T-cell (primary cell): ENCODE data around the gene RBM20. TPM values are rescaled to one million over a fixed set of nuclear protein-coding genes. Genes with fewer than 3 reads are reported as not detected.

Source experiments
- ATAC-seq, 4 experiments: fragments of 200-7000 bp in 3 of 4; fragments of 150-1000 bp in 1 of 4; cut with Tn5 transposase; replicated peaks in 1 of 4; 1 replicate in 3 of 4; 2 replicates in 1 of 4; pipeline ENCODE4 v1.10.0; 2021; ENCODE audit warnings: moderate library complexity in 3 of 4, mild to moderate bottlenecking in 2 of 4, moderate number of reproducible peaks in 1 of 4
- CTCF ChIA-PET, 2 donors: fragments of 300-600 bp; sonication (Branson Sonifier 250); formaldehyde crosslinking; loops; one replicate each; lab custom pipeline; 2022; ENCODE audit warnings: antibody characterized with exemption in 2 of 2; lab: Charles Lee
- POLR2A ChIA-PET, 2 donors: fragments of 300-600 bp; sonication (Branson Sonifier 250); formaldehyde crosslinking; loops; one replicate each; lab custom pipeline; 2022; ENCODE audit warnings: antibody characterized with exemption in 2 of 2; lab: Charles Lee
- DNase-seq, 35 experiments: peaks; one replicate each; pipeline versions ENCODE4 v3.0.0 to v3.0.0-alpha.2; 2013 to 2023
- H3K27ac ChIP-seq: one replicate; pipeline ENCODE4 v1.5.1; 2013; ENCODE audit warnings: low read length
- H3K27me3 ChIP-seq, 2 experiments: replicated peaks in 1 of 2; 1 replicate in 1 of 2; 2 replicates in 1 of 2; pipeline versions ENCODE4 v1.6.1 to v1.7.0; 2013; ENCODE audit warnings: low read length in 1 of 2, mixed read lengths in 1 of 2; ENCODE audit not compliant: control insufficient read depth in 2 of 2, insufficient read depth in 2 of 2; ENCODE audit errors: extremely low read depth in 1 of 2
- H3K36me3 ChIP-seq, 2 donors: 1 replicate in 1 of 2; 2 replicates in 1 of 2; pipeline versions ENCODE4 v1.6.1 to v1.7.0; 2013; ENCODE audit warnings: low read length in 1 of 2; ENCODE audit not compliant: control insufficient read depth in 2 of 2, insufficient read depth in 1 of 2; ENCODE audit errors: extremely low read depth in 1 of 2
- H3K4me1 ChIP-seq, 2 experiments: 1 replicate in 1 of 2; 2 replicates in 1 of 2; pipeline versions ENCODE4 v1.6.1 to v1.7.0; 2013; ENCODE audit warnings: low read length in 2 of 2, mixed read lengths in 1 of 2; ENCODE audit not compliant: insufficient read depth in 2 of 2, control insufficient read depth in 1 of 2; ENCODE audit errors: extremely low read depth in 1 of 2
- H3K4me3 ChIP-seq, 2 donors: 1 replicate in 1 of 2; 2 replicates in 1 of 2; pipeline versions ENCODE4 v1.5.1 to v1.7.0; 2013; ENCODE audit warnings: mild to moderate bottlenecking in 2 of 2, low read length in 1 of 2, moderate library complexity in 1 of 2; ENCODE audit not compliant: control insufficient read depth in 1 of 2; ENCODE audit errors: extremely low read depth in 1 of 2
- H3K9me3 ChIP-seq: 2 replicates; pipeline ENCODE4 v1.7.0; 2013
- H3K27ac Mint-ChIP-seq, 2 donors: one replicate each; pipeline ENCODE4 v1.8.0; 2020 to 2021; ENCODE audit warnings: mild to moderate bottlenecking in 2 of 2, mixed read lengths in 2 of 2
- H3K27me3 Mint-ChIP-seq, 2 donors: one replicate each; pipeline ENCODE4 v1.8.0; 2021 to 2022; ENCODE audit warnings: mixed read lengths in 2 of 2
- H3K36me3 Mint-ChIP-seq: one replicate; pipeline ENCODE4 v1.8.0; 2021; ENCODE audit warnings: mixed read lengths
- H3K4me1 Mint-ChIP-seq, 3 donors: one replicate each; pipeline ENCODE4 v1.8.0; 2020 to 2022; ENCODE audit warnings: mixed read lengths in 3 of 3, mild to moderate bottlenecking in 1 of 3
- H3K4me3 Mint-ChIP-seq, 3 donors: one replicate each; pipeline ENCODE4 v1.8.0; 2020 to 2022; ENCODE audit warnings: mild to moderate bottlenecking in 3 of 3, mixed read lengths in 3 of 3, moderate library complexity in 3 of 3
- H3K9me3 Mint-ChIP-seq, 3 donors: one replicate each; pipeline ENCODE4 v1.8.0; 2020 to 2022; ENCODE audit warnings: mixed read lengths in 3 of 3
- WGBS: methylation state at CpG from one replicate; pipeline ENCODE4 v1.1.5; 2013; ENCODE audit warnings: missing lambda C conversion rate; ENCODE audit not compliant: insufficient coverage; 5-methylcytosine and 5-hydroxymethylcytosine counted together
- total RNA-seq, 35 experiments: library from RNA in 6 of 35; stranded (reverse) in 6 of 35; fragments of 120-200 nt in 1 of 35; gene quantifications; one replicate each; pipeline versions ENCODE4 v1.2.1 to v1.2.4 and lab custom pipeline; 2013 to 2026

The RBM20 gene
- total RNA-seq, 5 donors from 2014 or later (not counting 1 experiment from before 2014, with no cell fraction given) = 0.09 to 3.0 (median 0.33) TPM

- H3K4me3 ChIP-seq = no peak overlapping the region
- no peak for DNase-seq
- H3K4me3 Mint-ChIP-seq = no peak overlapping the region
- WGBS = 100% methylated on average over 6 of the region's 6 CpGs
- ATAC-seq = no peak
- H3K27ac Mint-ChIP-seq = no peak overlapping the region
- H3K27me3 Mint-ChIP-seq = peaks cover 0 to 4% of the 10 kb centered on the region in 2 donors
- H3K27me3 ChIP-seq = peaks cover 0 to 4% of the 10 kb centered on the region in 2 experiments
- H3K9me3 ChIP-seq = no peaks in the 10 kb centered on the region
- CTCF ChIA-PET = interaction anchor here in 1 of 2 donors (0.7 kb wide), 1 partner anchor 26 kb away, joined by 9 read pairs; no protein-coding TSS in a partner anchor
- H3K27ac ChIP-seq = no peak overlapping the region
- H3K9me3 Mint-ChIP-seq = no peaks in the 10 kb centered on the region
- H3K4me1 ChIP-seq = no peaks in the 10 kb centered on the region
- POLR2A ChIA-PET = no interaction called here
- no peaks in the 10 kb centered on the region for H3K36me3 Mint-ChIP-seq
- no peaks in the 10 kb centered on the region for H3K4me1 Mint-ChIP-seq
- no peaks in the 10 kb centered on the region for H3K36me3 ChIP-seq
Observed at GRCh38 chr10:110698782-110699201, 54.7 kb downstream of the RBM20 start.

- DNase-seq = no peak
- H3K27ac Mint-ChIP-seq = no peak overlapping the region
Observed at GRCh38 chr10:110699859-110700468, 55.8 kb downstream of the RBM20 start.

GRCh38 chr10:110700947-110701616 lies 56.9 kb downstream of the RBM20 start:
- ChIA-PET CTCF (no interaction called here), POLR2A (interaction anchor here in 1 of 2 donors (1.1 kb wide), 1 partner anchor 14 kb away, joined by 3 read pairs; no protein-coding TSS in a partner anchor)
- no peaks in the 10 kb centered on the region for H3K9me3 ChIP-seq
- Mint-ChIP-seq H3K4me1 (no peaks in the 10 kb centered on the region), H3K27ac (no peak overlapping the region), H3K27me3 (peaks cover 0 to 4% of the 10 kb centered on the region in 2 donors), H3K36me3 (no peaks in the 10 kb centered on the region), H3K4me3 (no peak overlapping the region), H3K9me3 (no peaks in the 10 kb centered on the region)
- H3K4me1 ChIP-seq = no peaks in the 10 kb centered on the region
- ATAC-seq = no peak
- H3K27me3 ChIP-seq = peaks cover 0 to 4% of the 10 kb centered on the region in 2 experiments
- no peak for DNase-seq
- H3K36me3 ChIP-seq = no peaks in the 10 kb centered on the region
- no peak overlapping the region for H3K27ac ChIP-seq
- H3K4me3 ChIP-seq = no peak overlapping the region
- 50% methylated on average over 2 of the region's 10 CpGs for WGBS

More at GRCh38 chr10:110699859-110700468, 55.8 kb downstream of the RBM20 start:
- ATAC-seq = no peak
- H3K27me3 ChIP-seq = peaks cover 0 to 4% of the 10 kb centered on the region in 2 experiments
- Mint-ChIP-seq H3K27me3 (peaks cover 0 to 4% of the 10 kb centered on the region in 2 donors), H3K4me3 (no peak overlapping the region), H3K4me1 (no peaks in the 10 kb centered on the region), H3K36me3 (no peaks in the 10 kb centered on the region), H3K9me3 (no peaks in the 10 kb centered on the region)
- CTCF ChIA-PET = no interaction called here
- H3K27ac ChIP-seq = no peak overlapping the region
- no peaks in the 10 kb centered on the region for H3K9me3 ChIP-seq
- no peaks in the 10 kb centered on the region for H3K4me1 ChIP-seq
- WGBS = 83% methylated on average over 1 of the region's 10 CpGs
- POLR2A ChIA-PET = no interaction called here
- H3K36me3 ChIP-seq = no peaks in the 10 kb centered on the region
- no peak overlapping the region for H3K4me3 ChIP-seq

GRCh38 chr10:110701617-110701971 lies 57.5 kb downstream of the RBM20 start:
- POLR2A ChIA-PET = interaction anchor here in 1 of 2 donors (1.1 kb wide), 1 partner anchor 14 kb away, joined by 3 read pairs; no protein-coding TSS in a partner anchor
- H3K36me3 Mint-ChIP-seq = no peaks in the 10 kb centered on the region
- CTCF ChIA-PET = no interaction called here
- H3K27me3 Mint-ChIP-seq = peaks cover 0 to 5% of the 10 kb centered on the region in 2 donors
- Histone ChIP-seq H3K4me1 (no peaks in the 10 kb centered on the region), H3K27me3 (no peaks in the 10 kb centered on the region), H3K9me3 (no peaks in the 10 kb centered on the region), H3K36me3 (no peaks in the 10 kb centered on the region), H3K27ac (no peak overlapping the region), H3K4me3 (no peak overlapping the region)
- ATAC-seq (no peak), DNase-seq (no peak)
- no peak overlapping the region for H3K4me3 Mint-ChIP-seq
- WGBS = 100% methylated on average over 3 of the region's 3 CpGs
- no peaks in the 10 kb centered on the region for H3K9me3 Mint-ChIP-seq
- no peaks in the 10 kb centered on the region for H3K4me1 Mint-ChIP-seq
- H3K27ac Mint-ChIP-seq = no peak overlapping the region

- Histone ChIP-seq H3K4me3 (no peak overlapping the region), H3K9me3 (no peaks in the 10 kb centered on the region), H3K27me3 (no peaks in the 10 kb centered on the region), H3K27ac (no peak overlapping the region), H3K36me3 (no peaks in the 10 kb centered on the region), H3K4me1 (no peaks in the 10 kb centered on the region)
- POLR2A ChIA-PET = no interaction called here
- ATAC-seq (no peak), DNase-seq (no peak)
- no peak overlapping the region for H3K27ac Mint-ChIP-seq
- H3K4me3 Mint-ChIP-seq = no peak overlapping the region
- no peaks in the 10 kb centered on the region for H3K36me3 Mint-ChIP-seq
- no peaks in the 10 kb centered on the region for H3K9me3 Mint-ChIP-seq
- no peaks in the 10 kb centered on the region for H3K4me1 Mint-ChIP-seq
- CTCF ChIA-PET = interaction anchor here in 1 of 2 donors (1.0 kb wide), 1 partner anchor 32 kb away, joined by 3 read pairs; no protein-coding TSS in a partner anchor
- peaks cover 0 to 9% of the 10 kb centered on the region in 2 donors for H3K27me3 Mint-ChIP-seq
Observed at GRCh38 chr10:110704070-110704469, 59.9 kb downstream of the RBM20 start.

GRCh38 chr10:110704906-110705476 lies 60.9 kb downstream of the RBM20 start:
- Histone ChIP-seq H3K4me1 (no peaks in the 10 kb centered on the region), H3K4me3 (no peak overlapping the region), H3K36me3 (no peaks in the 10 kb centered on the region), H3K27ac (no peak overlapping the region), H3K9me3 (no peaks in the 10 kb centered on the region), H3K27me3 (no peaks in the 10 kb centered on the region)
- no peak for ATAC-seq
- CTCF ChIA-PET = interaction anchor here in 1 of 2 donors (1.0 kb wide), 1 partner anchor 31 kb away, joined by 3 read pairs; no protein-coding TSS in a partner anchor
- Mint-ChIP-seq H3K27me3 (peaks cover 0 to 10% of the 10 kb centered on the region in 2 donors), H3K27ac (no peak overlapping the region), H3K9me3 (no peaks in the 10 kb centered on the region), H3K4me3 (no peak overlapping the region), H3K4me1 (no peaks in the 10 kb centered on the region), H3K36me3 (no peaks in the 10 kb centered on the region)
- no peak for DNase-seq
- 83% methylated on average over 1 of the region's 5 CpGs for WGBS
- POLR2A ChIA-PET = no interaction called here
